ENCODE results near the gene PKD2L1. TPM values are rescaled to one million over a fixed set of nuclear protein-coding genes. Genes with fewer than 3 reads are reported as not detected.

Gene PKD2L1
- total and polyA plus RNA-seq, 4 donors, result 0.33 to 0.81 (median 0.50) TPM

DNA sequence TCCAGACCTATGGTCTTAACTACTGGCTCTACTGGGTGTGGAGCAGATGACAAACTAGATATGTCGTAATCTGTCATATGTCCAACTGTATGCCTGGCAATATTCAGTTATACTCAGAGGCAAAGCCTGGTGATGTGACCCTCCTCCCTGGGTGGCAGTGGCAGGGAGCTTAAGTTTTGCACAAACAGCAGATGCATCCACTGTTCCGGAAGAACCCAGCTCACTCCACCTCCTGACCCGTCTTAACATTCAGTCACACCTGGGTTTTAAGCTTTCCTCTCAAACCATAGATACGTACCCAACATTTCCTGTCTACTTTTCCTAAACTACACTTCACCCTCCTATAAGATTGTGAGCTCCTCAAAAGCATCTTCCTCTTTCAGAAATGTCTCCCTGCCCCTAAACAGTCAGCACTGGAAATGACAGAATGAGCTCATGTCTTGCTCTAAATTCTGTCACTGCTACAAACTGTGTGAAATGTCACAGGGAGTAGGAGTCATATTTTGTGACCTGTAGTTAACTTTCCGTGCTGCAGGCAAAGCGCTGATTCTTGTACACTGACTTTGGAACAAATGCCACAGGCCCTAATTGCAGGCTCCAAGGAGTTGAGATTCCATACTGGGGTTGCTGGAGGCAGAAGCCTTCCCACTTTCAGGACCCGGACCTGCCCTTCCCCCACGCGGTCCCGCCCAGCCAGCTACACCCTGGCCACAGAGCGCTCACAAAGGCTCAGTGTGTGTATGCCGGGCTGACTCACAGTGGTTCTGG lies 40.9 kb upstream of the PKD2L1 start:
- H3K36me3 ChIP-seq (ENCODE audit: control insufficient read depth, insufficient read depth, low read length), result no peaks in the 10 kb centered on the region
- H3K27me3 ChIP-seq (ENCODE audit: control insufficient read depth, insufficient read depth, low read length), result no peaks in the 10 kb centered on the region
- H3K9me3 ChIP-seq (ENCODE audit: control insufficient read depth, insufficient read depth, low read length), result no peaks in the 10 kb centered on the region
- peaks cover 38% of the 10 kb centered on the region for H3K4me1 ChIP-seq (ENCODE audit: control insufficient read depth, insufficient read depth, low read length)
- peak overlapping the region; percentile 91 for H3K27ac ChIP-seq (ENCODE audit: low read depth, low read length)
- H3K4me3 ChIP-seq (ENCODE audit: low read depth, low read length), result peak overlapping the region; percentile 5
- DNase-seq (ENCODE audit: low read depth in 4 of 6, low spot score in 6 of 6), result peak in 4 of 6 donors; percentile 33 to 84 (median 65)
- WGBS (ENCODE audit: insufficient coverage), result 36% methylated on average over 11 of the region's 12 CpGs

DNA sequence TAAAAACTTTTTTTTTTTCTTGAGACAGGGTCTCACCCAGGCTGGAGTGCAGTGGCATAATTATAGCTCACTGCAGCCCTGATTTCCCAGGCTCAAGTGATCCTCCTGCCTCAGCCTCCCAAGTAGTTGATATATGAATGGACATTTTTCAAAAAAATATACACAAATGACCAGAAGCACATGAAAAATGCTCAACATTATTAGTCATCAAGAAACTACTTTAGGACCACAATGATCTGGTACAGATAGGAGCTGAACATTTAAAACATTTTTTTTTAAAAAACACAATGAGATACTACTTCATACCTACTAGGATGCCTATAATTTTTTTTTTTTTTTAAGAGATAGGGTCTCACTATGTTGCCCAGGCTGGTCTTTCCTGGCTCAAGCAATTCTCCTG lies 38.7 kb upstream of the PKD2L1 start:
- Histone ChIP-seq H3K27ac (ENCODE audit: low read depth, low read length) (no peak overlapping the region), H3K4me1 (ENCODE audit: control insufficient read depth, insufficient read depth, low read length) (peaks cover 32% of the 10 kb centered on the region), H3K9me3 (ENCODE audit: control insufficient read depth, insufficient read depth, low read length) (no peaks in the 10 kb centered on the region), H3K4me3 (ENCODE audit: low read depth, low read length) (no peak overlapping the region), H3K36me3 (ENCODE audit: control insufficient read depth, insufficient read depth, low read length) (peaks cover under 1% of the 10 kb centered on the region), H3K27me3 (ENCODE audit: control insufficient read depth, insufficient read depth, low read length) (no peaks in the 10 kb centered on the region)
- no peak for DNase-seq (ENCODE audit: low read depth in 4 of 6, low spot score in 6 of 6)

DNA sequence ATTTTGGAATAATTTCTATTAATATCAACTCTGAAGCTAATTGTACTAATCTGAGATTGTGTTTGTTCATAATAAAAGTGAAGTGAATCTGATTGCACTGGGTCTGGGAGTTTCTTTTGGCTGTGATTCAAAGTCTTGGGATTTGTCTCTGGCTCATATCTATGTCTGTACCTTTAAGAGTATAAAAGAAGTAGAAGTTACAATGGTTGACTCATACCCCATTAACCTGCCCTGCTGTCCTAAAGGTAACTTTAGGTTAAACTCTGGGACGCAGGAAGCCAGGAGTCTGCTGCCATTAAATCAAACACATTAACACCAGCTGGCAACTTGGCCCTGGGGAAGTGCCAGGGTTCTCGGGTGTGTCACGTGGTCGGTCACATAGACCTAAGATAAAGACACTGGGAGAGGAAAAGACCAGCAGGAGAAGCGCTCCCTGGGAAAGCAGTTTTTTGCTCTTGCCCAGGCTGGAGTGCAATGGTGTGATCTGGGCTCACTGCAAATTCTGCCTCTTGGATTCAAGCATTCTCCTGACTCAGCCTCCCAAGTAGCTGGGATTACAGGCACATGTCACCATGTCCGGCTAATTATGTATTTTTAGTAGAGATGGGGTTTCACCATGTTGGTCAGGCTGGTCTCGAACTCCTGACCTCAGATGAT lies 34.8 kb upstream of the PKD2L1 start:
- 43% methylated on average over 4 of the region's 7 CpGs for WGBS (ENCODE audit: insufficient coverage)
- no peak overlapping the region for H3K4me3 ChIP-seq (ENCODE audit: low read depth, low read length)
- peaks cover 20% of the 10 kb centered on the region for H3K4me1 ChIP-seq (ENCODE audit: control insufficient read depth, insufficient read depth, low read length)
- H3K9me3 ChIP-seq (ENCODE audit: control insufficient read depth, insufficient read depth, low read length), result no peaks in the 10 kb centered on the region
- H3K27ac ChIP-seq (ENCODE audit: low read depth, low read length), result peak overlapping the region; percentile 36
- no peaks in the 10 kb centered on the region for H3K27me3 ChIP-seq (ENCODE audit: control insufficient read depth, insufficient read depth, low read length)
- peaks cover 19% of the 10 kb centered on the region for H3K36me3 ChIP-seq (ENCODE audit: control insufficient read depth, insufficient read depth, low read length)
- peak in 2 of 6 donors; percentile 55 to 63 for DNase-seq (ENCODE audit: low read depth in 4 of 6, low spot score in 6 of 6)

DNA sequence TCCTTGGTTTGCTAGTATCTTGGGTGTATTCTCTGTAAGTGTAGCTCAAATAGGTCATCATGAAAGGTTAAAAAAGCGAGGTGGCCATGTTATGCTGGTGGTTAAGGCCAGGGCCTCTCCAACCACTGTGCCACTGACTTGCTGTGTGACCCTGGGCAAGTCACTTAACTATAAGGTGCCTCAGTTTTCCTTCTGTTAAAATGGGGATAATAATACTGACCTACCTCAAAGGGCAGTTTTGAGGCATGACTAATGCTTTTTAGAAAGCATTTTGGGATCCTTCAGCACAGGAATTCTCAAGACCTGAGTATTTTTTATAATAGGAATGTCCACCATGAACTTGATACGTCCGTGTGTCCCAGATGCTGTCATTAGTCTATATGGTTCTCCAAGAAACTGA lies 34.1 kb upstream of the PKD2L1 start:
- Histone ChIP-seq H3K4me1 (ENCODE audit: control insufficient read depth, insufficient read depth, low read length) (peaks cover 22% of the 10 kb centered on the region), H3K27ac (ENCODE audit: low read depth, low read length) (no peak overlapping the region), H3K4me3 (ENCODE audit: low read depth, low read length) (no peak overlapping the region), H3K27me3 (ENCODE audit: control insufficient read depth, insufficient read depth, low read length) (no peaks in the 10 kb centered on the region), H3K9me3 (ENCODE audit: control insufficient read depth, insufficient read depth, low read length) (no peaks in the 10 kb centered on the region), H3K36me3 (ENCODE audit: control insufficient read depth, insufficient read depth, low read length) (peaks cover 22% of the 10 kb centered on the region)
- WGBS (ENCODE audit: insufficient coverage), result 82% methylated on average over 2 of the region's 3 CpGs
- DNase-seq (ENCODE audit: low read depth in 4 of 6, low spot score in 6 of 6), result no peak

- peaks cover 32% of the 10 kb centered on the region for H3K36me3 ChIP-seq (ENCODE audit: control insufficient read depth, insufficient read depth, low read length)
- 48% methylated on average over 4 of the region's 6 CpGs for WGBS (ENCODE audit: insufficient coverage)
- peaks cover 22% of the 10 kb centered on the region for H3K4me1 ChIP-seq (ENCODE audit: control insufficient read depth, insufficient read depth, low read length)
- peak overlapping the region; percentile 53 for H3K27ac ChIP-seq (ENCODE audit: low read depth, low read length)
- H3K4me3 ChIP-seq (ENCODE audit: low read depth, low read length), result no peak overlapping the region
- DNase-seq (ENCODE audit: low read depth in 4 of 6, low spot score in 6 of 6), result peak in 1 of 6 donors; percentile 49
- no peaks in the 10 kb centered on the region for H3K9me3 ChIP-seq (ENCODE audit: control insufficient read depth, insufficient read depth, low read length)
- H3K27me3 ChIP-seq (ENCODE audit: control insufficient read depth, insufficient read depth, low read length), result no peaks in the 10 kb centered on the region
These were observed 32.8 kb upstream of the PKD2L1 start for GRCh38 chr10:100362570-100363496.

DNA sequence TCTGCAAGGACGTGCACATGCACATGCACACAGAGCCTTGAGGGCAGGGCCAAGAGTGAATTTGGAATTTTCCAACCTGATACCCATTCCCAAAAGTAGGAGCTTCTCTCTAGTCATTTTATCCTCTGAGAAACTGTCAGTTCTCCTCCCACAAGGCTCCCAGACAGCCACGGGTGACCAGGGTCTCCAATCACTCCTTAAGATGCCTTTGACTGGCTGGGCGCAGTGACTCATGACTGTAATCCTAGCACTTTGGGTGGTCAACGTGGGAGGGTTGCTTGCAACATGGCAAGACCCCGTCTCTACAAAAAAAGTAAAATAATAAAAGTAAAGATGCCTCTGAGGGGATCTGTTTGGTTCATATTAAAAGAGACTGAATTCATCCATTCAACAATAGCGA lies 30.2 kb upstream of the PKD2L1 start:
- WGBS (ENCODE audit: insufficient coverage), result 86% methylated on average over 2 of the region's 6 CpGs
- no peaks in the 10 kb centered on the region for H3K27me3 ChIP-seq (ENCODE audit: control insufficient read depth, insufficient read depth, low read length)
- peaks cover 51% of the 10 kb centered on the region for H3K36me3 ChIP-seq (ENCODE audit: control insufficient read depth, insufficient read depth, low read length)
- no peak overlapping the region for H3K27ac ChIP-seq (ENCODE audit: low read depth, low read length)
- peaks cover 18% of the 10 kb centered on the region for H3K4me1 ChIP-seq (ENCODE audit: control insufficient read depth, insufficient read depth, low read length)
- H3K4me3 ChIP-seq (ENCODE audit: low read depth, low read length), result no peak overlapping the region
- DNase-seq (ENCODE audit: low read depth in 4 of 6, low spot score in 6 of 6), result no peak
- no peaks in the 10 kb centered on the region for H3K9me3 ChIP-seq (ENCODE audit: control insufficient read depth, insufficient read depth, low read length)

GRCh38 chr10:100359529-100360150 lies 29.6 kb upstream of the PKD2L1 start:
- WGBS (ENCODE audit: insufficient coverage), result 18% methylated on average over 2 of the region's 3 CpGs
- no peak for DNase-seq (ENCODE audit: low read depth in 4 of 6, low spot score in 6 of 6)
- Histone ChIP-seq H3K36me3 (ENCODE audit: control insufficient read depth, insufficient read depth, low read length) (peaks cover 57% of the 10 kb centered on the region), H3K4me1 (ENCODE audit: control insufficient read depth, insufficient read depth, low read length) (peaks cover 12% of the 10 kb centered on the region), H3K27ac (ENCODE audit: low read depth, low read length) (no peak overlapping the region), H3K27me3 (ENCODE audit: control insufficient read depth, insufficient read depth, low read length) (no peaks in the 10 kb centered on the region), H3K9me3 (ENCODE audit: control insufficient read depth, insufficient read depth, low read length) (no peaks in the 10 kb centered on the region), H3K4me3 (ENCODE audit: low read depth, low read length) (no peak overlapping the region)

DNA sequence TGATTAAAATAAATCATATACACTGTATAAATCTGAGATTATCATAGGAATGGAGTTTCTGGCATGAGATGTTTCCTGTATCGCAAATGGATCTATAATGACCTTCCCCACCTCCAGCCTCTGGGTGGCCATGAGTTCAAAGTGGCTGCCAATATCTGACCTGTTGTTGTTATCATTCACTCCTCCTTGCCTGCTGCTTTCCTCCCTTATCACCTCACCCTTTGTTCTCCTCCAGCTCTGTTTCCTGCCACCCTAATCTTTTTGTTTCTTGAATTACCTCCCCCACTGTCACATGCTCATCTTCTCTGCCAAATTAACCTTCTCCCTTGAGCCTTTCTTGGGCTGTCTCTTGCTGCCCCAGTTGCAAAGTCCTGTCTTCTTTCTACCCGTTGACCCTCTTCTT lies 29.0 kb upstream of the PKD2L1 start:
- Histone ChIP-seq H3K27ac (ENCODE audit: low read depth, low read length) (no peak overlapping the region), H3K9me3 (ENCODE audit: control insufficient read depth, insufficient read depth, low read length) (no peaks in the 10 kb centered on the region), H3K27me3 (ENCODE audit: control insufficient read depth, insufficient read depth, low read length) (no peaks in the 10 kb centered on the region), H3K36me3 (ENCODE audit: control insufficient read depth, insufficient read depth, low read length) (peaks cover 63% of the 10 kb centered on the region), H3K4me3 (ENCODE audit: low read depth, low read length) (no peak overlapping the region), H3K4me1 (ENCODE audit: control insufficient read depth, insufficient read depth, low read length) (peaks cover 12% of the 10 kb centered on the region)
- no peak for DNase-seq (ENCODE audit: low read depth in 4 of 6, low spot score in 6 of 6)
- 43% methylated on average over 1 of the region's 2 CpGs for WGBS (ENCODE audit: insufficient coverage)

All from spinal cord (tissue), 10 donors.